ENCODE data around the gene TRAFD1.

Gene TRAFD1

GRCh38 chr12:112163056-112163455, 37.7 kb downstream of the TRAFD1 start:
- POLR2A ChIA-PET, result interaction anchor here (1.0 kb wide), 1 partner anchor 36 kb away, joined by 3 read pairs; no protein-coding TSS in a partner anchor
- TF ChIP-seq ELF4 (IDR thresholded peaks at IDR 0.05) (no peak), FOXK2 (IDR thresholded peaks at IDR 0.05) (no peak), SUZ12 (IDR thresholded peaks at IDR 0.05) (no peak), L3MBTL2 (conservative IDR thresholded peaks at IDR 0.05) (no peak), ARNT (IDR thresholded peaks at IDR 0.05) (no peak)
- no peak for DNase-seq (ENCODE audit: extremely low spot score)
- CTCF ChIA-PET, result no interaction called here

GRCh38 chr12:112163471-112163991, 38.2 kb downstream of the TRAFD1 start:
- CTCF ChIA-PET, result no interaction called here
- POLR2A ChIA-PET, result interaction anchor here (1.0 kb wide), 1 partner anchor 37 kb away, joined by 3 read pairs; no protein-coding TSS in a partner anchor

GRCh38 chr12:112164011-112164660, 38.8 kb downstream of the TRAFD1 start:
- CTCF ChIA-PET, result no interaction called here
- POLR2A ChIA-PET, result interaction anchor here (1.0 kb wide), 1 partner anchor 38 kb away, joined by 3 read pairs; no protein-coding TSS in a partner anchor
- DNase-seq (ENCODE audit: extremely low spot score), result no peak
- TF ChIP-seq FOXK2 (IDR thresholded peaks at IDR 0.05), result no peak
- TF ChIP-seq FOXA1 (IDR thresholded peaks at IDR 0.05), result no peak
- no peak for TF ChIP-seq TARDBP (IDR thresholded peaks at IDR 0.05)
- TF ChIP-seq L3MBTL2 (conservative IDR thresholded peaks at IDR 0.05), result no peak
- no peak for TF ChIP-seq NFRKB (IDR thresholded peaks at IDR 0.05)

More at GRCh38 chr12:112163471-112163991, 38.2 kb downstream of the TRAFD1 start:
- TF ChIP-seq HDGF (IDR thresholded peaks at IDR 0.05; ENCODE audit: borderline replicate concordance), result no peak
- TF ChIP-seq CTBP1 (IDR thresholded peaks at IDR 0.05; ENCODE audit: borderline replicate concordance), result no peak
- no peak for TF ChIP-seq TARDBP (IDR thresholded peaks at IDR 0.05)
- TF ChIP-seq FOXK2 (IDR thresholded peaks at IDR 0.05), result no peak
- no peak for TF ChIP-seq ZNF384 (IDR thresholded peaks at IDR 0.05)
- no peak for TF ChIP-seq PKNOX1 (IDR thresholded peaks at IDR 0.05)
- no peak for TF ChIP-seq FOXM1 (IDR thresholded peaks at IDR 0.05; ENCODE audit: borderline replicate concordance)
- TF ChIP-seq SP1 (IDR thresholded peaks at IDR 0.05), result no peak
- TF ChIP-seq L3MBTL2 (conservative IDR thresholded peaks at IDR 0.05), result no peak
- no peak for TF ChIP-seq ELF4 (IDR thresholded peaks at IDR 0.05)
- no peak for TF ChIP-seq SUZ12 (IDR thresholded peaks at IDR 0.05)
- DNase-seq (ENCODE audit: extremely low spot score), result no peak

- ChIA-PET CTCF (no interaction called here), POLR2A (no interaction called here)
- TF ChIP-seq NFRKB (IDR thresholded peaks at IDR 0.05) (no peak), FOXK2 (IDR thresholded peaks at IDR 0.05) (no peak), SUZ12 (IDR thresholded peaks at IDR 0.05) (no peak), L3MBTL2 (conservative IDR thresholded peaks at IDR 0.05) (no peak), BHLHE40 (IDR thresholded peaks at IDR 0.05; ENCODE audit: borderline replicate concordance) (no peak), ELF4 (IDR thresholded peaks at IDR 0.05) (no peak), PKNOX1 (IDR thresholded peaks at IDR 0.05) (no peak), TARDBP (IDR thresholded peaks at IDR 0.05) (no peak), FOXM1 (IDR thresholded peaks at IDR 0.05; ENCODE audit: borderline replicate concordance) (no peak), ARNT (IDR thresholded peaks at IDR 0.05) (no peak), LEF1 (IDR thresholded peaks at IDR 0.05; ENCODE audit: borderline replicate concordance) (no peak), HDGF (IDR thresholded peaks at IDR 0.05; ENCODE audit: borderline replicate concordance) (no peak), FOXA1 (IDR thresholded peaks at IDR 0.05) (no peak), SP1 (IDR thresholded peaks at IDR 0.05) (no peak), CTBP1 (IDR thresholded peaks at IDR 0.05; ENCODE audit: borderline replicate concordance) (no peak), ZNF384 (IDR thresholded peaks at IDR 0.05) (no peak)
- no peak for DNase-seq (ENCODE audit: extremely low spot score)
Measured at GRCh38 chr12:112165624-112166023, 40.3 kb downstream of the TRAFD1 start.

GRCh38 chr12:112166051-112167015, 41.0 kb downstream of the TRAFD1 start:
- TF ChIP-seq SP1 (IDR thresholded peaks at IDR 0.05) (no peak), TARDBP (IDR thresholded peaks at IDR 0.05) (no peak), ELF4 (IDR thresholded peaks at IDR 0.05) (no peak), CTBP1 (IDR thresholded peaks at IDR 0.05; ENCODE audit: borderline replicate concordance) (no peak), L3MBTL2 (conservative IDR thresholded peaks at IDR 0.05) (no peak)
- DNase-seq (ENCODE audit: extremely low spot score), result no peak
- ChIA-PET POLR2A (no interaction called here), CTCF (no interaction called here)

GRCh38 chr12:112167031-112167461, 41.7 kb downstream of the TRAFD1 start:
- DNase-seq (ENCODE audit: extremely low spot score), result no peak
- ChIA-PET POLR2A (no interaction called here), CTCF (no interaction called here)

More at GRCh38 chr12:112167031-112167461, 41.7 kb downstream of the TRAFD1 start:
- TF ChIP-seq ARNT (IDR thresholded peaks at IDR 0.05) (no peak), FOXA1 (IDR thresholded peaks at IDR 0.05) (no peak), BHLHE40 (IDR thresholded peaks at IDR 0.05; ENCODE audit: borderline replicate concordance) (no peak), TARDBP (IDR thresholded peaks at IDR 0.05) (no peak), HDGF (IDR thresholded peaks at IDR 0.05; ENCODE audit: borderline replicate concordance) (no peak), ELF4 (IDR thresholded peaks at IDR 0.05) (no peak), FOXM1 (IDR thresholded peaks at IDR 0.05; ENCODE audit: borderline replicate concordance) (no peak), SUZ12 (IDR thresholded peaks at IDR 0.05) (no peak), LEF1 (IDR thresholded peaks at IDR 0.05; ENCODE audit: borderline replicate concordance) (no peak), PKNOX1 (IDR thresholded peaks at IDR 0.05) (no peak), L3MBTL2 (conservative IDR thresholded peaks at IDR 0.05) (no peak), CTBP1 (IDR thresholded peaks at IDR 0.05; ENCODE audit: borderline replicate concordance) (no peak), ZNF384 (IDR thresholded peaks at IDR 0.05) (no peak), SP1 (IDR thresholded peaks at IDR 0.05) (no peak), NFRKB (IDR thresholded peaks at IDR 0.05) (no peak), FOXK2 (IDR thresholded peaks at IDR 0.05) (no peak)

Data from HEK293T (cell line).